ENCODE data around the gene PCDHGA1. TPM values are rescaled to one million over a fixed set of nuclear protein-coding genes. Genes with fewer than 3 reads are reported as not detected.

Gene PCDHGA1
- polyA plus RNA-seq, 3 donors, result not detected

DNA sequence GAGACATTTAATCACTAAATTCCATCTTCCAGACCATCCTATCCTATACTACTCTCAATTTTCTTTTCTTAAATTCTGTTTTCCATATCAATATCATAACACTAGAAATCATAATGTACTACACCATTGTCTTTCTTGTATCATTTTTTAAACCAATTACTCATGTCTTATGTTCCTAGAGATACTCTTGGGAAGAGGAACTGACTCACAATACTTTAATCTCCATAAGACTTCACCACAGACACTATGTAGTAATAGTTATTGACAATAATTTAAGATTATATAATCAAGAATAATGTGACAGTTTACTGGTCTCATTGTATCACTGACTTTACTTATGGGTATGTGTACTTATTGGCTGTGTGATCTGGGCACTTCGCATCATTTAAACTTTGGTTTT is 202.4 kb downstream of the PCDHGA1 start:
- Histone ChIP-seq H3K4me1 (ENCODE audit: control insufficient read depth in 1 of 2, insufficient read depth in 2 of 2, low read length in 2 of 2) (no peaks in the 10 kb centered on the region), H3K9me3 (replicated peaks in 1 of 2; ENCODE audit: control insufficient read depth in 1 of 2, insufficient read depth in 1 of 2, low read length in 2 of 2) (no peaks in the 10 kb centered on the region), H4K20me1 (ENCODE audit: insufficient read depth, low read length) (peaks cover 91% of the 10 kb centered on the region), H3K9ac (ENCODE audit: insufficient read depth, low read length, poor library complexity, severe bottlenecking) (no peak overlapping the region), H3K27ac (ENCODE audit: low read depth in 1 of 2, low read length in 2 of 2) (no peak overlapping the region), H2AFZ (ENCODE audit: insufficient read depth, low read depth, low read length, poor library complexity, severe bottlenecking) (no peak overlapping the region), H3K36me3 (replicated peaks in 1 of 2; ENCODE audit: control insufficient read depth in 1 of 2, insufficient read depth in 2 of 2, low read length in 2 of 2) (peaks cover 82 to 93% of the 10 kb centered on the region in 2 donors), H3K79me2 (ENCODE audit: insufficient read depth, low read length) (peaks cover 10% of the 10 kb centered on the region), H3K4me2 (replicated peaks; ENCODE audit: extremely low read depth, low read length, poor library complexity, severe bottlenecking) (no peak overlapping the region), H3K27me3 (ENCODE audit: control insufficient read depth in 2 of 2, insufficient read depth in 2 of 2, low read length in 2 of 2) (no peaks in the 10 kb centered on the region), H3K4me3 (replicated peaks in 1 of 3; ENCODE audit: low read depth in 2 of 3, low read length in 3 of 3) (no peak overlapping the region)
- intact Hi-C loops (cut with micrococcal nuclease), result no loop called here
- Mint-ChIP-seq H3K36me3 (peaks cover 26 to 42% of the 10 kb centered on the region in 2 donors), H3K27ac (no peak overlapping the region), H3K4me3 (no peak overlapping the region), H3K4me1 (no peaks in the 10 kb centered on the region), H3K27me3 (ENCODE audit: low read depth in 3 of 3) (no peaks in the 10 kb centered on the region), H3K9me3 (no peaks in the 10 kb centered on the region)
- DNase-seq, result no peak
- TF ChIP-seq, protein P1, sequence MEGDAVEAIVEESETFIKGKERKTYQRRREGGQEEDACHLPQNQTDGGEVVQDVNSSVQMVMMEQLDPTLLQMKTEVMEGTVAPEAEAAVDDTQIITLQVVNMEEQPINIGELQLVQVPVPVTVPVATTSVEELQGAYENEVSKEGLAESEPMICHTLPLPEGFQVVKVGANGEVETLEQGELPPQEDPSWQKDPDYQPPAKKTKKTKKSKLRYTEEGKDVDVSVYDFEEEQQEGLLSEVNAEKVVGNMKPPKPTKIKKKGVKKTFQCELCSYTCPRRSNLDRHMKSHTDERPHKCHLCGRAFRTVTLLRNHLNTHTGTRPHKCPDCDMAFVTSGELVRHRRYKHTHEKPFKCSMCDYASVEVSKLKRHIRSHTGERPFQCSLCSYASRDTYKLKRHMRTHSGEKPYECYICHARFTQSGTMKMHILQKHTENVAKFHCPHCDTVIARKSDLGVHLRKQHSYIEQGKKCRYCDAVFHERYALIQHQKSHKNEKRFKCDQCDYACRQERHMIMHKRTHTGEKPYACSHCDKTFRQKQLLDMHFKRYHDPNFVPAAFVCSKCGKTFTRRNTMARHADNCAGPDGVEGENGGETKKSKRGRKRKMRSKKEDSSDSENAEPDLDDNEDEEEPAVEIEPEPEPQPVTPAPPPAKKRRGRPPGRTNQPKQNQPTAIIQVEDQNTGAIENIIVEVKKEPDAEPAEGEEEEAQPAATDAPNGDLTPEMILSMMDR (IDR thresholded peaks at IDR 0.05), result no peak
- no CpG with 5 or more reads among the region's 1 CpG for WGBS (ENCODE audit: insufficient coverage)

DNA sequence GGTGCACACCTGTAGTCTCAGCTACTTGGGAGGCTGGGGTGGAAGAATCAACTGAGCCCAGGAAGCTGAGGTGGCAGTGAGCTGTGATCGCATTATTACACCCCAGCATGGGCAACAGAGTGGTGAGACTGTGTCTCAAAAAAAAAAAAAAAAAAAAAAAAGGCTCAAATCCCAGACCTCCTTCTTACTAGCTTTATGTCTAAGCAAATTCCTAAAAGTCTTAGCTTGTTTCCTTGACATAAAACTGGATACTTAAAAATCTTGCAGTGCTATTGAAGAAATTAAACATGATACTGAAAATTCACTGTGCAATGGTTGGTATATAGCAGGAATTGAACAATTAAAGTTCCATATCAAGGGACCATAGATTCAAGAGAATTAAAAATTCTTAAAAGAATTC is 203.6 kb downstream of the PCDHGA1 start:
- Histone ChIP-seq H3K9ac (ENCODE audit: insufficient read depth, low read length, poor library complexity, severe bottlenecking) (no peak overlapping the region), H2AFZ (ENCODE audit: insufficient read depth, low read depth, low read length, poor library complexity, severe bottlenecking) (no peak overlapping the region), H3K4me1 (ENCODE audit: control insufficient read depth in 1 of 2, insufficient read depth in 2 of 2, low read length in 2 of 2) (no peaks in the 10 kb centered on the region), H3K79me2 (ENCODE audit: insufficient read depth, low read length) (peaks cover 10% of the 10 kb centered on the region), H3K4me2 (replicated peaks; ENCODE audit: extremely low read depth, low read length, poor library complexity, severe bottlenecking) (no peak overlapping the region), H3K4me3 (replicated peaks in 1 of 3; ENCODE audit: low read depth in 2 of 3, low read length in 3 of 3) (no peak overlapping the region), H4K20me1 (ENCODE audit: insufficient read depth, low read length) (peaks cover 89% of the 10 kb centered on the region), H3K36me3 (replicated peaks in 1 of 2; ENCODE audit: control insufficient read depth in 1 of 2, insufficient read depth in 2 of 2, low read length in 2 of 2) (peaks cover 77 to 88% of the 10 kb centered on the region in 2 donors), H3K27me3 (ENCODE audit: control insufficient read depth in 2 of 2, insufficient read depth in 2 of 2, low read length in 2 of 2) (no peaks in the 10 kb centered on the region), H3K27ac (ENCODE audit: low read depth in 1 of 2, low read length in 2 of 2) (no peak overlapping the region), H3K9me3 (replicated peaks in 1 of 2; ENCODE audit: control insufficient read depth in 1 of 2, insufficient read depth in 1 of 2, low read length in 2 of 2) (no peaks in the 10 kb centered on the region)
- H3K9me3 Mint-ChIP-seq, result no peaks in the 10 kb centered on the region
- no peaks in the 10 kb centered on the region for H3K4me1 Mint-ChIP-seq
- no peak for DNase-seq
- peaks cover 26 to 50% of the 10 kb centered on the region in 2 donors for H3K36me3 Mint-ChIP-seq
- no peak overlapping the region for H3K27ac Mint-ChIP-seq
- H3K4me3 Mint-ChIP-seq, result no peak overlapping the region
- no peaks in the 10 kb centered on the region for H3K27me3 Mint-ChIP-seq (ENCODE audit: low read depth in 3 of 3)
- intact Hi-C loops (cut with micrococcal nuclease), result no loop called here
- no CpG with 5 or more reads among the region's 1 CpG for WGBS (ENCODE audit: insufficient coverage)
- TF ChIP-seq, protein P1 (IDR thresholded peaks at IDR 0.05), result no peak

Data from CD14-positive monocyte (primary cell).